SIG-M5 (cell line): ENCODE results near the gene H2BW2.
"Not testable (repeated sequence)": the region's sequence is repeated elsewhere in the genome, so short reads cannot be mapped to it uniquely, and the experiment has no call there.

Source experiments
- DNase-seq: peaks from one replicate; lab custom pipeline; 2025; lab: John Stamatoyannopoulos, UW

The H2BW2 gene

GRCh38 chrX:104039689-104040505, at the start of gene H2BW2:
Gene H2BW2, plus strand, starts transcription at chrX:104039956. Its CDS starts 39 bp downstream, at chrX:104039995.
- DNase-seq = no peak

GRCh38 chrX:103999234-103999633, 40.5 kb upstream of the H2BW2 start:
- DNase-seq = no peak

GRCh38 chrX:104008831-104009230, 30.9 kb upstream of the H2BW2 start:
- DNase-seq = no peak

- no peak for DNase-seq
Measured at GRCh38 chrX:104013158-104013557, 26.6 kb upstream of the H2BW2 start.

- no peak for DNase-seq
Measured at GRCh38 chrX:104013606-104014005, 26.1 kb upstream of the H2BW2 start, which contains the start of gene H2BW1. Gene H2BW1, minus strand, starts transcription at chrX:104013708. Its CDS starts 132 bp downstream, at chrX:104013576.

- DNase-seq = not testable (repeated sequence)
Measured at GRCh38 chrX:104015576-104015975, 24.2 kb upstream of the H2BW2 start.

GRCh38 chrX:104018126-104018525, 21.6 kb upstream of the H2BW2 start:
- DNase-seq = no peak

- DNase-seq = no peak
Measured at GRCh38 chrX:104041003-104041402, 1.2 kb downstream of the H2BW2 start.

GRCh38 chrX:104045642-104046041, 5.9 kb downstream of the H2BW2 start:
- DNase-seq = no peak

- DNase-seq = no peak
Measured at GRCh38 chrX:104047171-104047570, 7.4 kb downstream of the H2BW2 start.

GRCh38 chrX:104054956-104055355, 15.2 kb downstream of the H2BW2 start:
- DNase-seq = not testable (repeated sequence)

GRCh38 chrX:104062636-104063035, 22.9 kb downstream of the H2BW2 start:
- DNase-seq = not testable (repeated sequence)

- not testable (repeated sequence) for DNase-seq
Measured at GRCh38 chrX:104075778-104076445, 36.2 kb downstream of the H2BW2 start, which contains the start of gene TMSB15C. Gene TMSB15C, minus strand, starts transcription at chrX:104076236.

GRCh38 chrX:104077854-104078253, 38.1 kb downstream of the H2BW2 start:
- DNase-seq = not testable (repeated sequence)

GRCh38 chrX:104084063-104084462, 44.3 kb downstream of the H2BW2 start:
- no peak for DNase-seq

- no peak for DNase-seq
Measured at GRCh38 chrX:104084534-104085277, 45.0 kb downstream of the H2BW2 start.

- no peak for DNase-seq
Measured at GRCh38 chrX:104085477-104085876, 45.7 kb downstream of the H2BW2 start.

GRCh38 chrX:104085919-104086318, 46.2 kb downstream of the H2BW2 start:
- no peak for DNase-seq
